ENCODE data around the gene BTLA.

The BTLA gene

DNA sequence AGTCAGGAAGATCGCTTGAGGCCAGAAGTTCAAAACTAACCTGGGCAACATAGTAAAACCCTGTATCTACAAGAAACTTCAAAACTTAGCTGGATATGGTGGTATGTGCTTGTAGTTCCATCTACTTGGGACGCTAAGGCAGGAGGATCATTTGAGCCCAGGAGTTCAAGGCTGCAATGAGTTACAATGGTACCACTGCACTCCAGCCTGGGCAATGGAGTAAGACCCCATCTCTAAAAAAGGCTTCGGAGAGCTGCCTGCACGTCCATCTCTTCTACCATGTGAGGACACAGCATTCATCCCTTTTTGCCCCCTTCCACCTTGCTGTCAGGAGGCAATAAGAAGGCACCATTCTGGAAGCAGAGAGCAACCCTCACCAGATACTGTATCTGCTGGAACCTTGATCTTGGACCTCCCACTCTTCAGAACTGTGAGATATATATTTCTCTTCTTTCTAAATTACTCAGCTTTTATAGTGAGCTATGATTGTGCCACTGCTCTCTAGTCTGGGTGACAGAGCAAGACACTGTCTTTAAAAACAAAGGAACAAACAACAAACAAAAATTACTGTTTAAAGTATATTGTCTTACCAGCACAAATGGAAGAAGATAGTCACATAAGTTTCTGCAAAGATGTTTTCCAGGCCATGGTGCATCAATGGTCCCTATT, 4.2 kb upstream of the BTLA start (continued):
- TF ChIP-seq ZNF280D (tag by site-specific recombination; IDR thresholded peaks at IDR 0.05): no peak
- no peak for TF ChIP-seq ZNF707 (tag by site-specific recombination; IDR thresholded peaks at IDR 0.05)
- no peak for TF ChIP-seq ZBTB26 (tag by site-specific recombination; optimal IDR thresholded peaks at IDR 0.05)

- Histone ChIP-seq H3K9me3 (ENCODE audit: control insufficient read depth, insufficient read depth, low read depth, low read length) (no peaks in the 10 kb centered on the region), H3K4me1 (ENCODE audit: control insufficient read depth, insufficient read depth, low read length) (no peaks in the 10 kb centered on the region), H3K36me3 (ENCODE audit: control insufficient read depth in 2 of 2, insufficient read depth in 1 of 2, low read length in 2 of 2) (no peaks in the 10 kb centered on the region), H3K4me3 (ENCODE audit: low read depth, low read length) (no peak overlapping the region), H3K27ac (ENCODE audit: extremely low read depth, low read depth, low read length) (no peak overlapping the region)
- no peak for TF ChIP-seq ZNF433 (tag by site-specific recombination; IDR thresholded peaks at IDR 0.05; ENCODE audit: low read depth)
- TF ChIP-seq ZNF292 (tag by site-specific recombination; IDR thresholded peaks at IDR 0.05; ENCODE audit: borderline replicate concordance, low read depth): no peak
- TF ChIP-seq TRIM28 (IDR thresholded peaks at IDR 0.05; ENCODE audit: borderline replicate concordance, low read length): no peak
- no peak for TF ChIP-seq ZNF157 (tag by site-specific recombination; IDR thresholded peaks at IDR 0.05)
- no peak for TF ChIP-seq SALL2 (tag by site-specific recombination; IDR thresholded peaks at IDR 0.05; ENCODE audit: borderline replicate concordance)
- no peak for TF ChIP-seq ZNF521 (tag by site-specific recombination; IDR thresholded peaks at IDR 0.05)
- TF ChIP-seq ZNF394 (tag by site-specific recombination; IDR thresholded peaks at IDR 0.05; ENCODE audit: borderline replicate concordance): no peak
- POLR2A ChIA-PET: no interaction called here
- CTCF ChIA-PET: no interaction called here
These were observed 1.3 kb upstream of the BTLA start for GRCh38 chr3:112500621-112501020.

DNA sequence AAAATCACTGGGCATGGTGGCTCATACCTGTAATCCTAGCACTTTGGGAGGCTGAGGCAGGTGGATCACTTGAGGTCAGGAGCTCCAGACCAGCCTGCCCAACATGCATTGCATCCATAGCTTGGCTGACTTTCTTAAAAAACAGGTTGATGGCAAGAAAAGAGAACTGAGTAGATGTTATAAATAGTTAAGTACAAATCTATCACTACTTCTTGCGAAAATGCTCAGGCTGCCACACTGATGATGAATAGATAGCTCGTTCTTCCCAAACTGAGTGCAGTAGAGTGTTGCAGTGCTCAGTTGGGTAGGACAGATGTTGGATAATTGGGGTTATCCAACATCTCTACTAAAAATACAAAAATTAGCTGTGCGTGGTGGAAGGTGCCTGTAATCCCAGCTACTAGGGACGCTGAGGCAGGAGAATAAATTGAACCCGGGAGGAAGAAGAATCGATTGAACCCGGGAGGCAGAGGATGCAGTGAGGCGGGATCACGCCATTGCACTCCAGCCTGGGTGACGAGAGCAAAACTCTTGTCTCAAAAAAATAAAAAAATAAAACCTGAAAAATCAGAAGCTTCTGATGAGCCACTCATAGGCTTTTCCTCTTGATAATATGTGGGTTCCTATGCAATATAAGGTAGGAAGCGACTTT, 1.2 kb downstream of the BTLA start:
- POLR2A ChIA-PET: no interaction called here
- TF ChIP-seq ZNF571 (tag by site-specific recombination; IDR thresholded peaks at IDR 0.05): no peak
- no peak for TF ChIP-seq ZNF521 (tag by site-specific recombination; IDR thresholded peaks at IDR 0.05)
- TF ChIP-seq ZNF843 (tag by site-specific recombination; IDR thresholded peaks at IDR 0.05): no peak

GRCh38 chr3:112496366-112497067, 2.8 kb downstream of the BTLA start:
- CTCF ChIA-PET: interaction anchor here (0.7 kb wide), 2 partner anchors 12 to 185 kb away, joined by 3 to 9 read pairs; no protein-coding TSS in a partner anchor
- TF ChIP-seq, protein P1, sequence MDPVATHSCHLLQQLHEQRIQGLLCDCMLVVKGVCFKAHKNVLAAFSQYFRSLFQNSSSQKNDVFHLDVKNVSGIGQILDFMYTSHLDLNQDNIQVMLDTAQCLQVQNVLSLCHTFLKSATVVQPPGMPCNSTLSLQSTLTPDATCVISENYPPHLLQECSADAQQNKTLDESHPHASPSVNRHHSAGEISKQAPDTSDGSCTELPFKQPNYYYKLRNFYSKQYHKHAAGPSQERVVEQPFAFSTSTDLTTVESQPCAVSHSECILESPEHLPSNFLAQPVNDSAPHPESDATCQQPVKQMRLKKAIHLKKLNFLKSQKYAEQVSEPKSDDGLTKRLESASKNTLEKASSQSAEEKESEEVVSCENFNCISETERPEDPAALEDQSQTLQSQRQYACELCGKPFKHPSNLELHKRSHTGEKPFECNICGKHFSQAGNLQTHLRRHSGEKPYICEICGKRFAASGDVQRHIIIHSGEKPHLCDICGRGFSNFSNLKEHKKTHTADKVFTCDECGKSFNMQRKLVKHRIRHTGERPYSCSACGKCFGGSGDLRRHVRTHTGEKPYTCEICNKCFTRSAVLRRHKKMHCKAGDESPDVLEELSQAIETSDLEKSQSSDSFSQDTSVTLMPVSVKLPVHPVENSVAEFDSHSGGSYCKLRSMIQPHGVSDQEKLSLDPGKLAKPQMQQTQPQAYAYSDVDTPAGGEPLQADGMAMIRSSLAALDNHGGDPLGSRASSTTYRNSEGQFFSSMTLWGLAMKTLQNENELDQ (tag by site-specific recombination; IDR thresholded peaks at IDR 0.05; ENCODE audit: low read depth): no peak
- TF ChIP-seq ZNF335 (tag by site-specific recombination; conservative IDR thresholded peaks at IDR 0.05) (no peak), ZNF362 (tag by site-specific recombination; IDR thresholded peaks at IDR 0.05) (no peak), ZNF114 (tag by site-specific recombination; IDR thresholded peaks at IDR 0.05) (no peak), ZNF549 (tag by site-specific recombination; IDR thresholded peaks at IDR 0.05) (no peak), ZNF157 (tag by site-specific recombination; IDR thresholded peaks at IDR 0.05) (no peak), ZNF596 (tag by site-specific recombination; IDR thresholded peaks at IDR 0.05) (no peak), BCL11B (tag by site-specific recombination; IDR thresholded peaks at IDR 0.05; ENCODE audit: low read depth) (no peak)

More for the DNA sequence above, 1.2 kb downstream of the BTLA start:
- no peaks in the 10 kb centered on the region for H3K4me1 ChIP-seq (ENCODE audit: control insufficient read depth, insufficient read depth, low read length)
- no peaks in the 10 kb centered on the region for H3K36me3 ChIP-seq (ENCODE audit: control insufficient read depth in 2 of 2, insufficient read depth in 1 of 2, low read length in 2 of 2)
- H3K9me3 ChIP-seq (ENCODE audit: control insufficient read depth, insufficient read depth, low read depth, low read length): no peaks in the 10 kb centered on the region
- CTCF ChIA-PET: interaction anchor here (0.6 to 0.9 kb wide), 2 partner anchors 33 to 56 kb away, joined by 3 read pairs; no protein-coding TSS in a partner anchor
- H3K27ac ChIP-seq (ENCODE audit: extremely low read depth, low read depth, low read length): no peak overlapping the region
- H3K4me3 ChIP-seq (ENCODE audit: low read depth, low read length): no peak overlapping the region

More at GRCh38 chr3:112496366-112497067, 2.8 kb downstream of the BTLA start:
- no peaks in the 10 kb centered on the region for H3K4me1 ChIP-seq (ENCODE audit: control insufficient read depth, insufficient read depth, low read length)
- POLR2A ChIA-PET: no interaction called here
- no peaks in the 10 kb centered on the region for H3K36me3 ChIP-seq (ENCODE audit: control insufficient read depth in 2 of 2, insufficient read depth in 1 of 2, low read length in 2 of 2)
- H3K4me3 ChIP-seq (ENCODE audit: low read depth, low read length): no peak overlapping the region
- H3K9me3 ChIP-seq (ENCODE audit: control insufficient read depth, insufficient read depth, low read depth, low read length): no peaks in the 10 kb centered on the region
- H3K27ac ChIP-seq (ENCODE audit: extremely low read depth, low read depth, low read length): no peak overlapping the region
